ENCODE results near the gene KAZN. TPM values are rescaled to one million over a fixed set of nuclear protein-coding genes. Genes with fewer than 3 reads are reported as not detected.
"Not testable (repeated sequence)": the region's sequence is repeated elsewhere in the genome, so short reads cannot be mapped to it uniquely, and the experiment has no call there.

The KAZN gene
- total RNA-seq, 2 donors from 2014 or later: 0.31 to 1.4 TPM

GRCh38 chr1:14955976-14956375 lies 357.5 kb downstream of the KAZN start:
- no peak for ATAC-seq
- H3K4me1 Mint-ChIP-seq (ENCODE audit: low read depth in 2 of 2): no peaks in the 10 kb centered on the region
- H3K27ac Mint-ChIP-seq: no peak overlapping the region
- no peaks in the 10 kb centered on the region for H3K9me3 Mint-ChIP-seq
- no peak overlapping the region for H3K4me3 Mint-ChIP-seq
- no peak for DNase-seq (ENCODE audit: low spot score)
- H3K27me3 Mint-ChIP-seq: peaks cover 0 to 2% of the 10 kb centered on the region in 2 donors
- no peaks in the 10 kb centered on the region for H3K36me3 Mint-ChIP-seq

DNA sequence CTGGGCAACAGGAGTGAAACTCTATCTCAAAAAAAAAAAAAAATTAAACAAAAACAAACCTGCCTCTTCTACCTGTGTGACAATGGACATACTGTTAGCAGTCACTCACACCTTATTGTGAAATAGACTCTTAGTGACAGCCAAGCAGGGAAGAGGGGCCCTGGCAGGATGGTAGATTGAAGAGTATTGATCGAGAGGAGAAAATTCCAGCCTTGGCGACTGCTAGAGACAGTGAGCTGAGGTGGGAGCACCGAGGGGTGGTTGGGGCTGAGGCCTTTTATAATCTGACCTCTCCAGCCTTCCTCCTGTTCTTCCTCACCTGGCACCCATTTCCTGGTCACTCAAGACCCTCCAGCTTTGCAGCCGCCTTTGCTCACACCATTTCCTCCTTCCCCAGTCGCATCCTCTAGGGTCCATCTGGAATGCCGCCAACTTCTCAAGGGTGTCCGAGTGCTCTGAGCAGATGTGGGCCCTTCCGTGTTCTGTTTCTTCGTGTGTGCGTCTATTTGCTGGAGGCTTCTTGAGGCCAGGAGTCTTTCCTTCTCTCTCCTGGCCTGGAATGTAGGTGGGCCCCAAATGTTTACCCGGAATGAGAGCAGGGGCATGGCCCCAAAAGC lies 358.2 kb downstream of the KAZN start:
- H3K9me3 Mint-ChIP-seq: no peaks in the 10 kb centered on the region
- H3K27me3 Mint-ChIP-seq: peaks cover 0 to 2% of the 10 kb centered on the region in 2 donors
- no peaks in the 10 kb centered on the region for H3K4me1 Mint-ChIP-seq (ENCODE audit: low read depth in 2 of 2)
- no peak overlapping the region for H3K27ac Mint-ChIP-seq
- no peak overlapping the region for H3K4me3 Mint-ChIP-seq
- no peak for DNase-seq (ENCODE audit: low spot score)
- no peaks in the 10 kb centered on the region for H3K36me3 Mint-ChIP-seq
- ATAC-seq: no peak

GRCh38 chr1:14957375-14958098 lies 359.1 kb downstream of the KAZN start:
- H3K4me1 Mint-ChIP-seq (ENCODE audit: low read depth in 2 of 2): no peaks in the 10 kb centered on the region
- H3K36me3 Mint-ChIP-seq: no peaks in the 10 kb centered on the region
- peaks cover 0 to 1% of the 10 kb centered on the region in 2 donors for H3K27me3 Mint-ChIP-seq
- ATAC-seq: no peak
- no peak for DNase-seq (ENCODE audit: low spot score)
- H3K9me3 Mint-ChIP-seq: no peaks in the 10 kb centered on the region
- no peak overlapping the region for H3K27ac Mint-ChIP-seq
- no peak overlapping the region for H3K4me3 Mint-ChIP-seq

DNA sequence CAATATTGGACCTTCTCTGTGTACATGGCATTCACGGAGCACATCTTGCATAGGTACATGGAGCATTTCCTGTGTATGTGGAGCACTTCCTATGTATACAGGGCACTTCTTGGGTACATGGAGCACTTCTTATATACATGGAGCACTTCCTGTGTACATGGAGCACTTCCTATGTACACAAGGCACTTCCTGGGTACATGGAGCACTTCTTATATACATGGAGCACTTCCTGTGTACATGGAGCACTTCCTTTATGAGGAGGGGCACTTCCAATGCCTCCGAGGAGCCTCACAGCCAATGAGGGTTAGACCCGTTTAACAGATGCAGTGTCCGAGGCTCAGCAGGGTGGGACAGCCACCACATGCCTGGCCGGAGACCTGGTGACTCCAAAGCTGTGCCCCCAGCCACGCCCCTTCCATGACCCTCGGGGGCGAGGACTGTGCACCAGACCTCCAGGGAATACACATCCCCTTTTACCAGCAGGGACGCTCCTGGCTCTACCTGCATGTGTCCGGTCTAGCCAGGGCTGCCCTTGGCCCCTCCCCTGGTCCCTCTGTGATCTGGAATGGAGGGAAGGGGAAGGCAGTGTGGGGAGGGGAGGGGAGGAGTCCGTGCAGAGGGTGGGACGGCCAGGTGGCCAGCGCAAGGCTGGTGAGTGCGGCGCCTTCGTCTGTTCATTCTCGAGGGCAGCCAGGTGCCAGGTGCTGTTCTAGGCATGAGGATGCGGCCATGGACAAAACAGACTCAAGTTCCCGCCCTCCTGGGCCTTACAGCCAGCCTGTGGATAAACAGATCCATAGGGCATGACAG lies 360.0 kb downstream of the KAZN start:
- H3K27ac Mint-ChIP-seq: no peak overlapping the region
- H3K4me3 Mint-ChIP-seq: no peak overlapping the region
- ATAC-seq (no peak), DNase-seq (ENCODE audit: low spot score) (no peak)
- H3K36me3 Mint-ChIP-seq: no peaks in the 10 kb centered on the region
- H3K27me3 Mint-ChIP-seq: no peaks in the 10 kb centered on the region
- H3K4me1 Mint-ChIP-seq (ENCODE audit: low read depth in 2 of 2): no peaks in the 10 kb centered on the region
- H3K9me3 Mint-ChIP-seq: no peaks in the 10 kb centered on the region

- Mint-ChIP-seq H3K27me3 (no peaks in the 10 kb centered on the region), H3K4me1 (ENCODE audit: low read depth in 2 of 2) (no peaks in the 10 kb centered on the region), H3K36me3 (no peaks in the 10 kb centered on the region), H3K27ac (no peak overlapping the region), H3K9me3 (no peaks in the 10 kb centered on the region), H3K4me3 (no peak overlapping the region)
- DNase-seq (ENCODE audit: low spot score) (no peak), ATAC-seq (no peak)
Measured at GRCh38 chr1:14959059-14959694, 360.7 kb downstream of the KAZN start.

DNA sequence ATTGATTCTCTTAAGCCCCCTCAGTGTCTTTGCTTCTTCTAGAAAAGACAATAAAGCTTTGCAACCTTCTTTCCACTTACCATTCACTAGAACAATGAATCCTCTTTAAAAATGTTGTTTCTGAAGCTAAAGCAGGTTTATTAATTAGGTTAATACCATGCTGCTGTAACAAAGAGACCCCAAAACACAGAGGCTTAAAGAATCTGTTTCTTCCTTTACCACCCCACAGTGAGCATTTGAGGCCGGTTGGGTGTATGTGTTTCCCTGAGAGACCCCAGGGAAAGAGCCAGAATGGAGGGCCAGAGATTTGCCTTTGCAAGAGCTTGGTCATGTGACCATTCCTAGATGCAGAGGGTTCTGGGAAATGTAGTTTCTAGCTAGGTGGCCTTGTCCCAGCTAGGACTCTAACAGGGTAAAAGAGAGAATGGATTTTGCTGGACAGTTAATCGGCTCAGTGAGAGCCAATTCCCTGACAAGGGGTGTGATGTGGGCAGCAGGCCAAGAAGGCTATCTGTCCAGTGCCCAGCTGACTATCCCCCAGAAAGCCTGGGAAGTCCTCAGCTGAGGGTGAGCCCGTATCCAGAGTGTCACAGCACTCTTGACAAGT lies 363.3 kb downstream of the KAZN start:
- Mint-ChIP-seq H3K36me3 (no peaks in the 10 kb centered on the region), H3K4me1 (ENCODE audit: low read depth in 2 of 2) (no peaks in the 10 kb centered on the region), H3K4me3 (no peak overlapping the region), H3K27ac (no peak overlapping the region), H3K27me3 (peaks cover 0 to 3% of the 10 kb centered on the region in 2 donors), H3K9me3 (no peaks in the 10 kb centered on the region)
- ATAC-seq: no peak
- DNase-seq (ENCODE audit: low spot score): no peak

DNA sequence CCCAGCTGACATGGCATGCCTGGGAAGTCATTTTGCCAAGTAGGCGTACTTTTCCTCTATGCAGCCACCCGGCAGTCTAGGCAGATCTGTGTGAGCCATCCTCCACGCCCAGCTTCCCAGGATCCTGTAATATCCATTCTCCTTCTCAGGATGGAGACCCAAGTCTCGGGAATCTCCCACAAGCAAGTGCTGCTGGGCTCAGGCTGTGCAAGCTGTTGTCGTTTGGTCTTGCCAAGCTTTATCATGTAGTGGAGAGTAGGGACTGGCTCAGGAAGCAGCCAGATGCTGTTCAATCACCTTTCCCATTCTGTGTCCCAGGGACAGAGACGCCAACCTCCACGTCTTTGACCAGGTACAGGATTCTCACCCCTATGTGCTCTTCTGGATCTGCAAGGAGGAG lies 363.9 kb downstream of the KAZN start:
- no peak overlapping the region for H3K27ac Mint-ChIP-seq
- no peak overlapping the region for H3K4me3 Mint-ChIP-seq
- H3K4me1 Mint-ChIP-seq (ENCODE audit: low read depth in 2 of 2): no peaks in the 10 kb centered on the region
- no peaks in the 10 kb centered on the region for H3K9me3 Mint-ChIP-seq
- DNase-seq (ENCODE audit: low spot score) (no peak), ATAC-seq (no peak)
- H3K36me3 Mint-ChIP-seq: no peaks in the 10 kb centered on the region
- H3K27me3 Mint-ChIP-seq: peaks cover 0 to 3% of the 10 kb centered on the region in 2 donors

- not testable (repeated sequence) for H3K4me1 Mint-ChIP-seq (ENCODE audit: low read depth in 2 of 2); H3K27me3 Mint-ChIP-seq; H3K9me3 Mint-ChIP-seq; H3K36me3 Mint-ChIP-seq; H3K4me3 Mint-ChIP-seq; ATAC-seq; H3K27ac Mint-ChIP-seq; DNase-seq (ENCODE audit: low spot score)
Measured at GRCh38 chr1:14963791-14964710, 365.6 kb downstream of the KAZN start.

DNA sequence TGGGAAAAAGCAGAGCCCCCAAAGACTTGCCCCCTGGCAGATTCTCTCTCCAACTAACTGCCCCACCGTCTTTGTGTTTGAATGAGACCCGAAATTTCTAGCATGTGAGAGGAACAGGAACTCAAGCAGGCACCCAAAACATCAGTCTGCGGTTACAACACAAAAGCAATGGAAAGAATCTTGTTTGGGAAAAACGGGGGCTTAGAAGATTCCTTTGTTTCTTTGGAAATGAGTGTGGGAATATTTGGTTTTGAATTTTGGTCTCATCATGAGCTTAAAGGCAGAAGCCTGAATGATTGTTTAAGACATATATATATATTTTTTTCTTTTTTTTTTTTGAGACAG lies 366.2 kb downstream of the KAZN start:
- ATAC-seq: no peak
- Mint-ChIP-seq H3K36me3 (no peaks in the 10 kb centered on the region), H3K9me3 (no peaks in the 10 kb centered on the region), H3K27me3 (peaks cover 0 to 3% of the 10 kb centered on the region in 2 donors), H3K4me3 (no peak overlapping the region), H3K27ac (no peak overlapping the region), H3K4me1 (ENCODE audit: low read depth in 2 of 2) (peaks cover 5 to 10% of the 10 kb centered on the region in 2 donors)
- no peak for DNase-seq (ENCODE audit: low spot score)

GRCh38 chr1:14968251-14968851 lies 369.9 kb downstream of the KAZN start:
- H3K4me3 Mint-ChIP-seq: no peak overlapping the region
- no peaks in the 10 kb centered on the region for H3K9me3 Mint-ChIP-seq
- peaks cover 0 to 10% of the 10 kb centered on the region in 2 donors for H3K27me3 Mint-ChIP-seq
- H3K4me1 Mint-ChIP-seq (ENCODE audit: low read depth in 2 of 2): peaks cover 9 to 10% of the 10 kb centered on the region in 2 donors
- H3K36me3 Mint-ChIP-seq: no peaks in the 10 kb centered on the region
- H3K27ac Mint-ChIP-seq: no peak overlapping the region
- DNase-seq (ENCODE audit: low spot score): no peak
- no peak for ATAC-seq

DNA sequence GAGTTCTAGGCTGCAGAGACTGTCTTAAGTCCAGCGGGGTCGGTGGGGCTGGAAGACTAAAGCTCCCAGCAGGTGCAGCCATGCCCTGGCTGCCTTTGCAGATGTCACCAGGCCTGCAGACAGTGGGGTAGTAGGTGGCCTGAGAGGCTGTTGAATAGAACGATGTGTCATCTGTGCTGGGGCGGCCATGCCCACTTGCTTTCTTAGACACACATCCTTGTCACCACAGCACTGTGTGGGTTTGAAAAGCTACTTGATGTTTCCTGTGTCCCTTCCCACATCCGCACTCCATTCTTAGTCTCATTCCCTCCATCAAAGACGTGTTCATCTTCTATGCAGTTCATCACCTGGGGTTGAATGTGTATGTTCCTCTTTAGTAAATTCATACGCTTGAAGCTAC lies 370.5 kb downstream of the KAZN start:
- peak; percentile 84 to 96 for ATAC-seq
- H3K4me3 Mint-ChIP-seq: peak overlapping the region; percentile 26

DNA sequence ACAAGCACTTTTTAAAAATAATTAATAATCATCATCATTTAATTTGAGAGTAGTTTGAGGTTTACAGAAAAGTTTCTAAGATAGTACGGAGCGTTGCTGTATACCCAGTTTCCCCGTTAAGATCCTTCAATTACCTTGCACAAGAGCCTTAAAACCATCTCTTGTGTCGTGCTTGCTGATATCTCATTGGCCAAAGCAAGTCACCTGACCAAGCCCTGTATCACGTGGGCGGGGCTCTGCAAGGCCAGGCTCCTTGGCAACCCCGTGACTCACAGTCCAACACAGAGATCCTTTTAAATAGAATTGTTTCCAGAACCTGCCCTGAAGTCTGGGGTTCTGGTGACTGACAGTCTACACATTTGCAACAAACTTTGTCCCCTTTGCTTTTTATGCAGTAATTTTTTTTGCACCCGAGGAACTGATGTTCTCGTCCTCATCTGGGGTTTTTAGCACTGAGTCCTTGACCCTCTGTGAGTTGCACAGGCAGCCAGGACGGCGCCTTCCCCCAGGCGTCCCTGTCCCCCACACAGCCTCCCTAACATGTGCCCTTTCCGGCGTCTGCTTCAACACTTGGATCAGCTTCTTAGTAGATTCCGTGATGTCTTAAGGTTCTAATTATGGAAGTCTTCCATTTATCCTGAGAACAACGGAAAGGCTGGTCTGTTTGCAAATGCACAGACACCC lies 371.8 kb downstream of the KAZN start:
- H3K4me1 Mint-ChIP-seq (ENCODE audit: low read depth in 2 of 2): peaks cover 9 to 10% of the 10 kb centered on the region in 2 donors
- no peak overlapping the region for H3K4me3 Mint-ChIP-seq
- ATAC-seq (no peak), DNase-seq (ENCODE audit: low spot score) (no peak)
- no peaks in the 10 kb centered on the region for H3K9me3 Mint-ChIP-seq
- peaks cover 0 to 13% of the 10 kb centered on the region in 2 donors for H3K27me3 Mint-ChIP-seq
- no peaks in the 10 kb centered on the region for H3K36me3 Mint-ChIP-seq
- no peak overlapping the region for H3K27ac Mint-ChIP-seq

More for the DNA sequence above, 370.5 kb downstream of the KAZN start:
- H3K9me3 Mint-ChIP-seq: no peaks in the 10 kb centered on the region
- H3K36me3 Mint-ChIP-seq: no peaks in the 10 kb centered on the region
- H3K4me1 Mint-ChIP-seq (ENCODE audit: low read depth in 2 of 2): peaks cover 9 to 10% of the 10 kb centered on the region in 2 donors
- H3K27me3 Mint-ChIP-seq: peaks cover 0 to 13% of the 10 kb centered on the region in 2 donors
- no peak for DNase-seq (ENCODE audit: low spot score)
- no peak overlapping the region for H3K27ac Mint-ChIP-seq
